ENCODE data around the gene ASPN. TPM values are rescaled to one million over a fixed set of nuclear protein-coding genes. Genes with fewer than 3 reads are reported as not detected.

The ASPN gene
- total RNA-seq, 2 experiments from 2014 or later: not detected

- no peak overlapping the region for H3K4me3 ChIP-seq (ENCODE audit: low read depth, low read length, poor library complexity, severe bottlenecking)
- no peaks in the 10 kb centered on the region for H4K20me1 ChIP-seq (ENCODE audit: insufficient read depth, low read length)
- intact Hi-C loops (cut with micrococcal nuclease; ENCODE audit: unreplicated experiment): no loop called here
- no peaks in the 10 kb centered on the region for H3K36me3 ChIP-seq (ENCODE audit: insufficient read depth, low read length)
- H3K27ac ChIP-seq (ENCODE audit: low read depth, low read length, poor library complexity, severe bottlenecking): no peak overlapping the region
- H2AFZ ChIP-seq (ENCODE audit: low read length): no peak overlapping the region
- H3K4me1 ChIP-seq (ENCODE audit: insufficient read depth, low read length, poor library complexity, severe bottlenecking): no peaks in the 10 kb centered on the region
- no peaks in the 10 kb centered on the region for H3K9me3 ChIP-seq (ENCODE audit: low read length)
- TF ChIP-seq CTCF (conservative IDR thresholded peaks at IDR 0.05; ENCODE audit: low read length) (no peak), EZH2phosphoT487 (IDR thresholded peaks at IDR 0.05; ENCODE audit: borderline replicate concordance, low read depth, low read length) (no peak)
- ChIA-PET CTCF (ENCODE audit: unreplicated experiment) (no interaction called here), POLR2A (no interaction called here)
- no peaks in the 10 kb centered on the region for H3K9me2 ChIP-seq (ENCODE audit: insufficient read depth, low read length)
- no TSS peak for BruUV-seq (replicated peaks)
- H3K4me2 ChIP-seq (ENCODE audit: low read length): no peak overlapping the region
- H3K79me2 ChIP-seq (ENCODE audit: insufficient read depth, low read depth, low read length): no peaks in the 10 kb centered on the region
- DNase-seq (ENCODE audit: low spot score): no peak
These were observed 38.5 kb upstream of the ASPN start for GRCh38 chr9:92520837-92521236.

- H2AFZ ChIP-seq (ENCODE audit: low read length): no peak overlapping the region
- intact Hi-C loops (cut with micrococcal nuclease; ENCODE audit: unreplicated experiment): no loop called here
- H3K4me1 ChIP-seq (ENCODE audit: insufficient read depth, low read length, poor library complexity, severe bottlenecking): no peaks in the 10 kb centered on the region
- POLR2A ChIA-PET: interaction anchor here (0.6 to 1.1 kb wide), 2 partner anchors 71 to 115 kb away, joined by 3 read pairs; no protein-coding TSS in a partner anchor
- TF ChIP-seq EZH2phosphoT487 (IDR thresholded peaks at IDR 0.05; ENCODE audit: borderline replicate concordance, low read depth, low read length): no peak
- TF ChIP-seq CTCF (conservative IDR thresholded peaks at IDR 0.05; ENCODE audit: low read length): no peak
- H3K27ac ChIP-seq (ENCODE audit: low read depth, low read length, poor library complexity, severe bottlenecking): no peak overlapping the region
- H3K4me2 ChIP-seq (ENCODE audit: low read length): no peak overlapping the region
- BruUV-seq (replicated peaks): no TSS peak
- no peaks in the 10 kb centered on the region for H3K9me2 ChIP-seq (ENCODE audit: insufficient read depth, low read length)
- H3K9me3 ChIP-seq (ENCODE audit: low read length): no peaks in the 10 kb centered on the region
- H4K20me1 ChIP-seq (ENCODE audit: insufficient read depth, low read length): no peaks in the 10 kb centered on the region
- CTCF ChIA-PET (ENCODE audit: unreplicated experiment): no interaction called here
- DNase-seq (ENCODE audit: low spot score): no peak
- no peaks in the 10 kb centered on the region for H3K79me2 ChIP-seq (ENCODE audit: insufficient read depth, low read depth, low read length)
- no peak overlapping the region for H3K4me3 ChIP-seq (ENCODE audit: low read depth, low read length, poor library complexity, severe bottlenecking)
- no peaks in the 10 kb centered on the region for H3K36me3 ChIP-seq (ENCODE audit: insufficient read depth, low read length)
These were observed 35.9 kb upstream of the ASPN start for GRCh38 chr9:92518199-92518598.

GRCh38 chr9:92517046-92517445 is 34.7 kb upstream of the ASPN start:
- Histone ChIP-seq H3K79me2 (ENCODE audit: insufficient read depth, low read depth, low read length) (no peaks in the 10 kb centered on the region), H3K9me2 (ENCODE audit: insufficient read depth, low read length) (no peaks in the 10 kb centered on the region), H3K9me3 (ENCODE audit: low read length) (no peaks in the 10 kb centered on the region), H3K4me2 (ENCODE audit: low read length) (no peak overlapping the region), H3K36me3 (ENCODE audit: insufficient read depth, low read length) (no peaks in the 10 kb centered on the region), H3K4me3 (ENCODE audit: low read depth, low read length, poor library complexity, severe bottlenecking) (no peak overlapping the region), H2AFZ (ENCODE audit: low read length) (no peak overlapping the region), H3K4me1 (ENCODE audit: insufficient read depth, low read length, poor library complexity, severe bottlenecking) (no peaks in the 10 kb centered on the region), H4K20me1 (ENCODE audit: insufficient read depth, low read length) (no peaks in the 10 kb centered on the region), H3K27ac (ENCODE audit: low read depth, low read length, poor library complexity, severe bottlenecking) (no peak overlapping the region)
- BruUV-seq (replicated peaks): no TSS peak
- POLR2A ChIA-PET: no interaction called here
- CTCF ChIA-PET (ENCODE audit: unreplicated experiment): no interaction called here
- intact Hi-C loops (cut with micrococcal nuclease; ENCODE audit: unreplicated experiment): no loop called here
- no peak for DNase-seq (ENCODE audit: low spot score)
- TF ChIP-seq CTCF (conservative IDR thresholded peaks at IDR 0.05; ENCODE audit: low read length) (no peak), EZH2phosphoT487 (IDR thresholded peaks at IDR 0.05; ENCODE audit: borderline replicate concordance, low read depth, low read length) (no peak)
